Suppressor macrophage (primary cell): ENCODE results near the gene ANO2.
A peak's percentile ranks its signal among the peaks of the same experiment; 100 is the strongest.
"Not testable (repeated sequence)": the region's sequence is repeated elsewhere in the genome, so short reads cannot be mapped to it uniquely, and the experiment has no call there.

Experiments
- DNase-seq, 4 experiments: peaks; one replicate each; pipeline ENCODE4 v3.0.0-alpha.2; 2020 to 2022

The ANO2 gene

GRCh38 chr12:5577211-5577612 lies 367.8 kb downstream of the ANO2 start:
- no peak for DNase-seq

GRCh38 chr12:5575987-5576386 lies 369.1 kb downstream of the ANO2 start:
- no peak for DNase-seq

GRCh38 chr12:5575232-5575631 lies 369.8 kb downstream of the ANO2 start:
- DNase-seq: no peak

GRCh38 chr12:5573390-5573789 lies 371.7 kb downstream of the ANO2 start:
- no peak for DNase-seq

GRCh38 chr12:5571115-5571514 lies 373.9 kb downstream of the ANO2 start:
- DNase-seq: no peak

- no peak for DNase-seq
Observed at GRCh38 chr12:5570416-5570815, 374.6 kb downstream of the ANO2 start.

GRCh38 chr12:5568325-5568981 lies 376.6 kb downstream of the ANO2 start:
- no peak for DNase-seq

- DNase-seq: no peak
Observed at GRCh38 chr12:5567016-5567725, 377.9 kb downstream of the ANO2 start.

GRCh38 chr12:5565933-5566599 lies 379.0 kb downstream of the ANO2 start:
- DNase-seq: no peak

- DNase-seq: no peak
Observed at GRCh38 chr12:5562581-5562980, 382.5 kb downstream of the ANO2 start.

- no peak for DNase-seq
Observed at GRCh38 chr12:5561846-5562245, 383.2 kb downstream of the ANO2 start.

- DNase-seq: no peak
Observed at GRCh38 chr12:5561057-5561456, 384.0 kb downstream of the ANO2 start.

- DNase-seq: no peak
Observed at GRCh38 chr12:5560265-5560664, 384.8 kb downstream of the ANO2 start.

- DNase-seq: no peak
Observed at GRCh38 chr12:5557906-5558305, 387.2 kb downstream of the ANO2 start.

GRCh38 chr12:5556946-5557673 lies 387.9 kb downstream of the ANO2 start:
- no peak for DNase-seq

- peak; percentile 4 to 25 (median 12) for DNase-seq
Observed at GRCh38 chr12:5556033-5556614, 388.9 kb downstream of the ANO2 start.

- no peak for DNase-seq
Observed at GRCh38 chr12:5554711-5555110, 390.3 kb downstream of the ANO2 start.

GRCh38 chr12:5549011-5549410 lies 396.0 kb downstream of the ANO2 start:
- no peak for DNase-seq

GRCh38 chr12:5548152-5548943 lies 396.7 kb downstream of the ANO2 start:
- no peak for DNase-seq

- no peak for DNase-seq
Observed at GRCh38 chr12:5546616-5547015, 398.4 kb downstream of the ANO2 start.

- DNase-seq: no peak
Observed at GRCh38 chr12:5537771-5538170, 407.3 kb downstream of the ANO2 start.

- not testable (repeated sequence) for DNase-seq
Observed at GRCh38 chr12:5537026-5537615, 407.9 kb downstream of the ANO2 start.
